ENCODE results near the gene PLA2G2C.
A peak's percentile ranks its signal among the peaks of the same experiment; 100 is the strongest.
"Not testable (repeated sequence)": the region's sequence is repeated elsewhere in the genome, so short reads cannot be mapped to it uniquely, and the experiment has no call there.

PLA2G2C gene, protein sequence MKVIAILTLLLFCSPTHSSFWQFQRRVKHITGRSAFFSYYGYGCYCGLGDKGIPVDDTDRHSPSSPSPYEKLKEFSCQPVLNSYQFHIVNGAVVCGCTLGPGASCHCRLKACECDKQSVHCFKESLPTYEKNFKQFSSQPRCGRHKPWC

DNA sequence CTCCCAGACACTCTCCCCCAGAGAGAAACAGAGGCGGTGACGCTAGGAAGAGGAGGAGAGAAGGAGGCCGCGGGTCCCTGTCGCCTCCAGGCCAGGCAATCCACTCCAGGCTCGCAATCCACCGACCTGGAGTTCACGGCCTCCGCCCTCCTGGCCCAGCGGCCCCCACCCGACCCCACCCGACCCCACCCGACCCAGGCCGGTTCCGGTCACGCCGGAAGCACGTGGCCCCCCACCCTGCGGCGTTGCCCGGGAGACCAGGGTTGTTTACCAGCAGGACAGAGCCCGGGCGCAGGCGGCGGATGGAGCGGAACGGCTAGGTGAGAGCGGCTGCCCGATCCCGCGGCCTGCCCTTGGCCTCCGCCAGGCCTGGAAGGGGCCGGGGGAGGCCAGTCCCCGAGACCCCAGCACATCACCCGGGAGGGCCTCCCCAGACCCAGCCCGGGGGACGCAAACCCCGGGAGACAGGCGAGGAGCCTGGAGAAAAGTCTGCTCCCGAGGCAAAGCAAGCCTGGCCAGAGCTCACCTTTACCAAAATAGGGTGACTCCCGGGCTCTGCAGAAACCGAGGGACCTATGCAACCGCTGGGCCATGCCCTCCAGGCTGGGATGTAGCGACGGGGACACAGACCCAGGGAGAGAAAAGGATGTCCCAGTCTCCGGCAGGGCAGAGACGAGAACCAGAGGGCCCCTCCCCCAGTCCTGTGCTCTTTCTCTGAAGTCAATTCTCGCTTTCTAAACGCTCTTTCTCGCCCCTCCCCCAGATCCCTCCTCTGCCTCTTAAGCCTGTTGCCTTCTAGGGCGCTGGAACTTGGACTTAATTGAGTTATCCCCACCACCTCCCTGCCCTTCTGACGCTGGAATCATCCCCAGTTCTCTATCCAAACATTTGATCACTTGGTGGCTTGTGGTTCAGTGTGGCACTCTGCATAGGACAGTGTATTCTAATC, at the start of gene PLA2G2C, which contains the start of gene UBXN10:
Gene PLA2G2C (minus strand): TSS at position 685 of the 949 bp plus-strand sequence. CDS start 9,155 bp downstream, outside the sequence.
Gene UBXN10 (plus strand): TSS at position 263 of the 949 bp plus-strand sequence. CDS start 4,466 bp downstream, outside the sequence.
- Mint-ChIP-seq H3K9me3 (no peaks in the 10 kb centered on the region), H3K27ac (peak within 1 kb of the TSS; percentile 84), H3K4me1 (ENCODE audit: low read depth) (peaks cover 51% of the 10 kb centered on the region), H3K27me3 (peaks cover 24% of the 10 kb centered on the region), H3K4me3 (peak within 1 kb of the TSS; percentile 80), H3K36me3 (ENCODE audit: low read depth) (no peaks in the 10 kb centered on the region)
- peak; percentile 76 for DNase-seq

- no peaks in the 10 kb centered on the region for H3K9me3 Mint-ChIP-seq
- H3K27me3 Mint-ChIP-seq = peaks cover 54% of the 10 kb centered on the region
Measured at GRCh38 chr1:20234788-20235535, 48.6 kb upstream of the PLA2G2C start.

GRCh38 chr1:20233866-20234265, 47.5 kb upstream of the PLA2G2C start:
- no peak for DNase-seq
- peaks cover 52% of the 10 kb centered on the region for H3K27me3 Mint-ChIP-seq
- no peaks in the 10 kb centered on the region for H3K36me3 Mint-ChIP-seq (ENCODE audit: low read depth)
- H3K27ac Mint-ChIP-seq = no peak overlapping the region
- no peaks in the 10 kb centered on the region for H3K9me3 Mint-ChIP-seq
- no peaks in the 10 kb centered on the region for H3K4me1 Mint-ChIP-seq (ENCODE audit: low read depth)
- H3K4me3 Mint-ChIP-seq = no peak overlapping the region

More at GRCh38 chr1:20234788-20235535, 48.6 kb upstream of the PLA2G2C start:
- DNase-seq = no peak
- Mint-ChIP-seq H3K36me3 (ENCODE audit: low read depth) (no peaks in the 10 kb centered on the region), H3K4me3 (no peak overlapping the region), H3K27ac (no peak overlapping the region), H3K4me1 (ENCODE audit: low read depth) (no peaks in the 10 kb centered on the region)

DNA sequence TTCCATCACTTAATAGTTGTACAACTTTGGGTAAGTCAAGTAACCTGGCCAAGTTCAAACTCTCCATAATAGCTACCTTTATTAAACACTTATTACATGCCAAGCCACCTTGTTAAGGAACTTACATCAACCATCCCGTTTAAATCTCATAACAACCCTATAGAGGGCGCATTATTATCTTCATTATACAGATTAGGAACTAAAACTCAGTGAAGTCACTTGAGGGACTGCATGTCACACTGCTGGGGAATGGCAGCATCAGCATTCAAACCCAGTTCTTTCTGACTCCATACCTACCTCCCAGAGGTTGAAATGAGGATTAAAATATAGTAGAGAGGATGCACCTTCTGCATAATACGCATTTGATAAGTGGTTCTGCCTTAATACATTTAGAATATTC, 47.1 kb upstream of the PLA2G2C start:
- no peak overlapping the region for H3K27ac Mint-ChIP-seq
- no peak overlapping the region for H3K4me3 Mint-ChIP-seq
- H3K9me3 Mint-ChIP-seq = no peaks in the 10 kb centered on the region
- H3K36me3 Mint-ChIP-seq (ENCODE audit: low read depth) = no peaks in the 10 kb centered on the region
- no peak for DNase-seq
- H3K27me3 Mint-ChIP-seq = peaks cover 53% of the 10 kb centered on the region
- no peaks in the 10 kb centered on the region for H3K4me1 Mint-ChIP-seq (ENCODE audit: low read depth)

GRCh38 chr1:20232564-20232963, 46.2 kb upstream of the PLA2G2C start:
- peaks cover 61% of the 10 kb centered on the region for H3K27me3 Mint-ChIP-seq
- H3K27ac Mint-ChIP-seq, H3K9me3 Mint-ChIP-seq: not testable (repeated sequence)

DNA sequence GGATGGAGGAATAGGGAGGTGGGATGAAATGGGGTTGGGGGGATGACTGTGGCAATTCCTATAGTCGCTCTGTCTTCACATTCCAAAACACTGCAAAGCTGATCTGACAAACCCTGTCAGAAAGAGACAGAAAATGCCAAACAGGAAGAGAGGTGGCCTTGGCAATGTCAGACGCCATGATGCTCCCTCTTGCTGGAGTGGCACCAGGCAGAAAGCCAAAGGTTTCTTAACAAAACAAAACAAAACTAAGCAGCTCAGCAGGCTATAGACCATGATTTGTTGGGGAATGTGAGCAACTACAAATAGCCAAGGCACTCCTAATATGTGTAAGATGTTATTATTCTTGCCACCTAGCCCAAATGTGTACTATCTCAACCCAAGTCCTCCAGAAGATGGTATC, 42.9 kb upstream of the PLA2G2C start:
- no peaks in the 10 kb centered on the region for H3K9me3 Mint-ChIP-seq

More at GRCh38 chr1:20232564-20232963, 46.2 kb upstream of the PLA2G2C start:
- H3K36me3 Mint-ChIP-seq (ENCODE audit: low read depth); H3K4me3 Mint-ChIP-seq; DNase-seq; H3K4me1 Mint-ChIP-seq (ENCODE audit: low read depth): not testable (repeated sequence)

GRCh38 chr1:20228314-20228825, 42.1 kb upstream of the PLA2G2C start:
- peaks cover 67% of the 10 kb centered on the region for H3K27me3 Mint-ChIP-seq
- H3K4me3 Mint-ChIP-seq = no peak overlapping the region
- no peak for DNase-seq
- H3K4me1 Mint-ChIP-seq (ENCODE audit: low read depth) = no peaks in the 10 kb centered on the region
- no peaks in the 10 kb centered on the region for H3K36me3 Mint-ChIP-seq (ENCODE audit: low read depth)
- H3K9me3 Mint-ChIP-seq = no peaks in the 10 kb centered on the region
- H3K27ac Mint-ChIP-seq = no peak overlapping the region

More for the DNA sequence above, 42.9 kb upstream of the PLA2G2C start:
- no peak for DNase-seq
- H3K36me3 Mint-ChIP-seq (ENCODE audit: low read depth) = no peaks in the 10 kb centered on the region
- no peak overlapping the region for H3K27ac Mint-ChIP-seq
- no peaks in the 10 kb centered on the region for H3K4me1 Mint-ChIP-seq (ENCODE audit: low read depth)
- H3K4me3 Mint-ChIP-seq = no peak overlapping the region
- H3K27me3 Mint-ChIP-seq = peaks cover 68% of the 10 kb centered on the region

DNA sequence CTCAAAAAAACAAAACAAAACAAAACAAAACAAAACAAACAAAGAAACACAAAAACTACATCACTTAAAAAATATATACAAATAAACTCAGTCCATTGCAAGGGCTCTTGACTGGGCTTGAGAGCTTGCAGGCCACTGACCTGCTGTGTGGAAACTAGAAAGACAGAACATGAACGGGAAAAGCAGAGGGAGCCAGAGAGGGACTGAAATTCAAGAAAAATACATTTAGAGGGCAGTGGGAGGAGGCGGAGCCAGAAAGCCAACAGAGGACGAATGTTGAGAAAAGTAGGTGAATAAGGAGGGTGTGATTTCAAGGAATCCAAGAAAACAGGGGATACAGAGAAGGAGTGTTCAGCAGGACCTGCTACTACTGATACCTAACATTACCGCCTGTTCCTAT, 41.4 kb upstream of the PLA2G2C start:
- Mint-ChIP-seq H3K9me3 (no peaks in the 10 kb centered on the region), H3K36me3 (ENCODE audit: low read depth) (no peaks in the 10 kb centered on the region), H3K4me1 (ENCODE audit: low read depth) (no peaks in the 10 kb centered on the region), H3K4me3 (no peak overlapping the region), H3K27ac (no peak overlapping the region), H3K27me3 (peaks cover 67% of the 10 kb centered on the region)
- DNase-seq = no peak

- Mint-ChIP-seq H3K27me3 (peaks cover 59% of the 10 kb centered on the region), H3K36me3 (ENCODE audit: low read depth) (no peaks in the 10 kb centered on the region), H3K27ac (no peak overlapping the region), H3K9me3 (no peaks in the 10 kb centered on the region), H3K4me1 (ENCODE audit: low read depth) (no peaks in the 10 kb centered on the region), H3K4me3 (no peak overlapping the region)
- DNase-seq = no peak
Measured at GRCh38 chr1:20224546-20224945, 38.2 kb upstream of the PLA2G2C start.

DNA sequence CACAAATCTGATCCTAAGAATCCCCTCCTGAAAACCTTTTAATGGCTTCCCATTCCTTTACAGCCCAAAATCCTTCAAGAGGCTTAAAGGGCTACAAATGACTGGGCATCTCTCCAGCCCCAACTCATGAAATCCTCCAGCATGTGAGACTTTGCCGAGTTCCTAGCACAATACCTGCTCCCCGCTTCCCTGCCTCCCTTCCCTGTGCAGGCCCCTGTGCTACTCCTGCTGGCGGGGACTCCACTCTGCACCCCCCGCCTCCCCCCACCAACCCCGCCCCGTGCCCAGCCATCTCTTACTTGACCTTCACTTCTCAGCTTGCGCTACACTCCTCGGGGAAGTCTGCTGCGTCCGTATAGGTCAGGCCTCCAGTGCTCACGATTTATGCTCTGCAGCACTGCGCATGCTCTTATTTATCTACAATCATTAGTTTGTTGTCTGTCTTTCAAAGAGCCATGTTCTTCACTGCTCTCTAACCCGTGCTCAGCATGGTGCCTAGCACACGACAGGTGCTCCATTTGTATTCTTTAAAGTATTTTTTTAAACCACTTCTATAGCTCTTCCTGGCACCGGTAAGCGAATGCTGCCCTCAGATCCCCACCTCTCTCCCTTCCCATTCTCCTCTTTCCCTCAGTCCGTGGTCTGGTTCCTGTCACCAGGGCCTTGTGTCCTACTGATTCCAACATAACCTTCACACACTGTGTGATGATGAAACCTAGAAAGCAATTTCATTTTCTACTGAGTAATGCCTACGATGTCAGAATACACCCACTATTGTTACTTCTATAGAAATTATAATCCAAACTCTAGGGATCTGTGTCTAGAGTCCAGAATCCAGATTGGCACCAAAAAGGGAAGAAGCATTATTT, 37.5 kb upstream of the PLA2G2C start:
- Mint-ChIP-seq H3K4me1 (ENCODE audit: low read depth) (no peaks in the 10 kb centered on the region), H3K27ac (no peak overlapping the region), H3K27me3 (peaks cover 59% of the 10 kb centered on the region), H3K9me3 (no peaks in the 10 kb centered on the region), H3K4me3 (no peak overlapping the region), H3K36me3 (ENCODE audit: low read depth) (no peaks in the 10 kb centered on the region)
- DNase-seq = no peak

DNA sequence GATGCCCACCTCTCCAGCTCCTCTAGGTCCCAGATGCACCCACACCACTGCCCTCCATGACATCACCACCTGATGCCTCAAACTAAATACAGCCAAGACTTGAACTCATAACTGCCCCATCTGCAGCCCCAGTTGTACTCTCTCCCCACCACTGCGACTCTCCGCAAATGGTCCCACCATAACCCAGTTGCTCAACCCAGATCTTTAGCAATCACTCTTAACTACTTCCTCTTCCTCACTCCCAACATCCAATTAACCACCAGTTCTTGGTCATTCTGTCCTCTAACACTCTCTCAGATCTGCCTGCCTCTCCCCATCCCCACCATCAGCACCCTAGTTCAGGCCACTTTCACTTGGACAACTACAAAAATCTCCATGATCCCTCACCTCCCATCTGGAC, 36.8 kb upstream of the PLA2G2C start:
- Mint-ChIP-seq H3K4me1 (ENCODE audit: low read depth) (no peaks in the 10 kb centered on the region), H3K36me3 (ENCODE audit: low read depth) (no peaks in the 10 kb centered on the region), H3K9me3 (no peaks in the 10 kb centered on the region), H3K27me3 (peaks cover 55% of the 10 kb centered on the region), H3K4me3 (no peak overlapping the region), H3K27ac (no peak overlapping the region)
- no peak for DNase-seq

DNA sequence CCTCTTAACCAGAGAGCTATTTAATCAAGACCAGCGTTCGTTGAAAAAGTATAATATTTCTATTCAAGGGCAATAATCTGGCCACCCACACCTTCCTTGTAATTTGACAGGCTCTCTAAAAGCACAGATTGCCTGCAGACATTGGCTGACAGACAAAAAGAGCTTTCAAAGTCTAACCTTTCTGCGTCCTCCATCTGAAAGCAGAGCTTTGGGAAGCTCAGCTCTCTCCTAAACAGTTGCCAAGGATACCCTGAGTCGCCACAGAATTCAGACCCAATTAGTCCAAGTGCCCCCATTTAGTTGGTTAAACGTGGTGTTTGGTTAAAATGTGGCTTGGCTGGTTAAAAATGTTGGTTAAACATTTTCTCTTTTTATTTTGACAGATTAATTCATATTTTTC, 33.7 kb upstream of the PLA2G2C start:
- Mint-ChIP-seq H3K36me3 (ENCODE audit: low read depth) (no peaks in the 10 kb centered on the region), H3K9me3 (no peaks in the 10 kb centered on the region), H3K4me3 (no peak overlapping the region), H3K4me1 (ENCODE audit: low read depth) (no peaks in the 10 kb centered on the region), H3K27me3 (peaks cover 52% of the 10 kb centered on the region), H3K27ac (no peak overlapping the region)
- no peak for DNase-seq

DNA sequence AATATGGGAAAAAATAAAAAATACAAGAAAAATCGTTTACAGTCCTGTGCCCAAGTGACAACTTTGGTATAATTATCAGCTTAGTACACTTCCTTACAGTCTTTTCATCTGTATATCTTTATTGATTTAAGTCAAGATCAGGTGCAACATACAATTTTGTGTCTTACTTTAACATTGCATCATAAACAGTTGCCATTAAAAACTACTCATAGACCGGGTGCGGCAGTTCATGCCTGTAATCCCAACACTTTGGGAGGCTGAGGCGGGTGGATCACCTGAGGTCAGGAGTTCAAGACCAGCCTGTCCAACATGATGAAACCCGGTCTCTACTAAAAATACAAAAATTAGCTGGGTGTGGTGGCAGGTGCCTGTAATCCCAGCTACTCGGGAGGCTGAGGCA, 32.7 kb upstream of the PLA2G2C start:
- not testable (repeated sequence) for DNase-seq; H3K4me1 Mint-ChIP-seq (ENCODE audit: low read depth); H3K36me3 Mint-ChIP-seq (ENCODE audit: low read depth); H3K27ac Mint-ChIP-seq; H3K9me3 Mint-ChIP-seq; H3K4me3 Mint-ChIP-seq
- H3K27me3 Mint-ChIP-seq = peaks cover 52% of the 10 kb centered on the region

Data from activated T-cell treated with anti-CD3 and anti-CD28 coated beads, Interleukin-2, amount 50 U/mL, for 24 hours (primary cell).